NAMALWA (cell line): ENCODE results near the gene SEC31A.
"Not testable (repeated sequence)": the region's sequence is repeated elsewhere in the genome, so short reads cannot be mapped to it uniquely, and the experiment has no call there.

Experiments used
- DNase-seq: peaks from one replicate; pipeline ENCODE4 v3.0.0-alpha.2; 2015; ENCODE audit warnings: low spot score

SEC31A gene

DNA sequence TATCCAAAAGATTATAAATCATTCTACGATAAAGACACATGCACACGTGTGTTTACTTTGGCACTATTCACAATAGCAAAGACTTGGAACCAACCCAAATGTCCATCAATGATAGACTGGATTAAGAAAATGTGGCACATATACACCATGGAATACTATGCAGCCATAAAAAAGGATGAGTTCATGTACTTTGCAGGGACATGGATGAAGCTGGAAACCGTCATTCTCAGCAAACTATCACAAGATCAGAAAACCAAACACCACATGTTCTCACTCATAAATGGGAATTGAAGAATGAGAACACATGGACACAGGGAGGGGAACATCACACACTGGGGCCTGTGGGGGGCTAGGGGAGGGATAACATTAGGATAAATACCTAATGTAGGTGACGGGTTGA, 57.9 kb downstream of the SEC31A start:
- DNase-seq = not testable (repeated sequence)

DNA sequence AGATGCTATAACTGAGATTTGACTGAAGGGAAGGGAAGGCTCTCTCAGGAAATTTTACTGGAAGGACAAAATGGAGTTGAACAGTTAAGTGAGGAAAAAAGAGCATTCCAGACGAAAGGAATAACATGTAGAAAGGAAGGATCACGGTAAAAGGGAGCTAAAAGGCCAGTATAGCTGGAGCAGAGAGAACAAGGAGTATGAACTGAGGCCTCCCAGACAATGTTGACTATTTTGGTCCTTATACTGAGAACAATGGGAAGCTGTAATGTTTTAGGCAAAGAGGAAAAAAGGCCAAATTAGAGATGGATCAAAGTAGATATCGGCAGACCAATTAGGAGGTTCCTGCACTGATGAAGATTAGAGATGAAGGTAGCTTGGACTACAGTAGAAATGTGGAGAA, 65.5 kb downstream of the SEC31A start:
- no peak for DNase-seq

DNA sequence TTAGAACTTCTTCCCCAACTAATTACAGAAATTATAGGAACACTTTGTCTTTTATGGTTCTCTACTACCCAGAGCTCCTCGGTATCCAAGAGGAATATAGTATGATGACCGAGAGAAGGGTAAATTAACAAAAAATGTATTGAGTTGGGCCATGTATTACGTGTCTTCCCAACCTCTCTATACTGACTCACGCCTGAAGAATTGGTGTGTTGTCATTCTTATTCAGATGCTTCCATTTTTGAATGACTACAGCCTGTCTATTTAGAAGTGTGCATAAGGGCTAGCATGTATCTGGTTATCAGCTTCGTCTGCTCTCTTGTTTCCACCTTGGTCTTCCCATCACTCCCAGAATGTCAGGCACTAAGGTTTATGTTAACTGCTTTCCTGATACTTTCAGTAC, 67.9 kb downstream of the SEC31A start:
- DNase-seq = no peak

GRCh38 chr4:82820689-82821088, 70.3 kb downstream of the SEC31A start:
- no peak for DNase-seq

DNA sequence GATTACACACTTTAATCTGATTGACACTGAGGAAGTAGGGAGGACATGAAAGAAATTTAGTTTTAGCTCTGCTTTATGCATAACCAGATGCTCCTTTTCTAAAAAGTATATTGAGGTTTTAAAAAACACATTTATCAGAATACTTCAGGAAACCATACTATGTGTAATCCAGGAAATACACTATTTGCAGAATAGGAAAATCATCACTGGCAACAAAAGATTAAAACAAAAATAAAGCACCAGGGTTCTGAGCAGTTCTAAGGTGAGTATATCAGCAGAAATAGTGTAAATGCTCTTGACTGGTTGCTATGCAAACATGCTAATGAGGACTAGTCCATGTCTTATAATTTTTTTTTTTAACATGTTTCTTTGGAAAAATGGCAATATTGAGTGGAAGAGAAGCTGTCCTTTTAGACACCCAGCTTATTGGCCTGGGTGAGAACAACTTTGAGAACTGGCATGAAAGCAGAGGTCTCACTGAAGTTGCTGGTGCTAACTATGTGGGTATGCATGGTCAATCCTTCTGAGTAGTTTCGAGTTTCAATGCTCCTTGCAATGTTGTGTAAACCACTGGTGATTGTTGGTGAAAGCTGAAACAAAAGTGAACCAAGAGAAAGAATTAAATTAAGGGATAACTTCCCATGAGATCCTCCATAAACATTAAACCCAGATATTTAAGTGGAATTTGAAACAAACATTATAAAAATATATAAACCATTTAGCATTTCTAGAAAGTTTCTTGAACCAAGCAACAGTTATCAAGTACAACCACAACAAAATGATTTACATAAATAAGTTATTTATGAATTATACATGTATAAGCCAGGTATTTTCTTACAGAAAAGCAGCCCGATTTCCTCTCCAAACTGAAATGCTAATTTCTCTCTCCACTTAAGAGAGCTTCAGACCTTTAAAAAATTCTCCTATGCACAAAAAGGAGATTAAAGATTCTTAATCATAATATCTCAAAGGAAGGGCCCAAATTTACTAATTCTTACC, 72.0 kb downstream of the SEC31A start:
- DNase-seq = no peak

GRCh38 chr4:82816874-82817273, 74.1 kb downstream of the SEC31A start:
- not testable (repeated sequence) for DNase-seq

DNA sequence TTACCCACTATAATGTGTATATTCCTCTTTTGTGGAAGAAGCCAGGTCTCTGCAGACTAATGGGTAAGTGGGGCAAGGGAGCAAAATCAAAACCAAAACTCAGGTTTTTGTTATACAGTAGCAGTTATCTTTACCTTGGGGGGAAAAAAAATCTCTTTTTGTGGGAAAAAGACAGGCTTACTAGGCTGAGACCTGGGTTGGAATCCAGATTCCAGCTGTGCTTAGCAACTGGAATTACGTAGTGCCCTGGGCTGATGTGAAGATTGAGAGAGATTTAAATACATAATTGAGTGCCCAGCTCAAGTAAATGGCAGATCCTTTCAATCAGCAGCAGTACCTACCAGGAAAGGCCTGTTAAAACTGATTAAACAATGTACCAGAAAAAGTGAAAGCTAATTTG, 76.9 kb downstream of the SEC31A start:
- no peak for DNase-seq

DNA sequence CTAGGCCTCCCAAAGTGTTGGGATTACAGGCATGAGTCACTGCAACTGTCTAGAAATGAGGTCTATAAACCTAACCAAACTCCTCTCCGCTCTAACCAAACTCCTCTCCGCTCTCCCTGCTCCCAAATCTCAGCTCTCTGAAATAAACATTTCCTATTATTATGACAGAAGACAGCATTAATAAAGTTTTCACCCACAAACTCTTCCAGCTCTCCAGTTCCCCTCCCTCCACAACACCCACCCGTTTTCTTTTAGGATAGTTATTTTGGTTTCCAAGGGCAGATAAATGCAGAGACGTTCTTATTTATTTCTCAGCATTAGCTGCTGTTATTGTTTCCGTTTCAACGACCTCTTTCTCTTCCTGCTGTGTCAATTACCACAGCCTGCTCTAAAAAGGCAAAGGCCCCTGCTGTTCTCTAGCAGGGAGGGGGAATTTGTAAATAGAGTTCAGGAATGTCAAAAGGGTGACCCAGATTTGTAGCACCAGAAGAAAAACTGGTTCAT, 79.1 kb downstream of the SEC31A start:
- DNase-seq = no peak

GRCh38 chr4:82811392-82811791, 79.6 kb downstream of the SEC31A start:
- no peak for DNase-seq

GRCh38 chr4:82810176-82810575, 80.8 kb downstream of the SEC31A start:
- DNase-seq = no peak

DNA sequence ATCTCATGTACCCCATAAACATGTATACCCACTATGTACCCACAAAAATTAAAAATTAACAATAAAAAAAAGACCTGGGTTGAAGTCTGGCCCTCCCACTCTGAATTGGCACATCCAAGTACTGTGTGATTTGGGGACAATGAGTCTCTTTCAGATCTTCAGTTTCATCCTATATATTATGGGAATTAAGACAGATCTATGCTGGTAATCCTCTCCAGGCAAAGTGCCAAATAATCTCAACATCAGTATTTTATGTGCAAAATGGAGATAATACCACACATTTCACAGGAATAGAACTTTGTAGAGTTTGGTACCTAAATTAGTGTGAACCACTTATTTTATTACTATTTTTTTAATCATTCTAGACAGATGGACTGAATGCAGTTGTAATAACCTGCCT, 81.3 kb downstream of the SEC31A start:
- DNase-seq = no peak

DNA sequence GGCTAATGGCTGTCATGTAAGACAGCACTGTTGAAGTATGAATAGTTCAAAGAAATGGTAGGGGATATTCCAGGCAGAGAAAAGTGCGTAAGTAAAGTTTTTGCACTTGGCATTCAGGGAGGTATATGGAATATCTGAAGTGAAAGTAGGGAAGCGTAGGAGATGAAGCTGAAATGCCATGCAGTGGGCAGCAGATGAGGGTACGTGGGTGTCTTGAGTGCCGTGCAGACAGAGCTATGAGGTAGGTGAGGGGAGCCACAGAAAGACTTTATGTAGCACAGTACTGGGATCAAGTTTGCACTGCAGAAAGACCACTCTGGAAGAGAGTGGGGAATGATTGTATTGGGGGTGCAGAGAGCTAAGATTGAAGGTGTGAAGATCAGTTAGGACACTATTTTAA, 87.2 kb downstream of the SEC31A start:
- DNase-seq = no peak

- no peak for DNase-seq
Observed at GRCh38 chr4:82802911-82803310, 88.0 kb downstream of the SEC31A start.

DNA sequence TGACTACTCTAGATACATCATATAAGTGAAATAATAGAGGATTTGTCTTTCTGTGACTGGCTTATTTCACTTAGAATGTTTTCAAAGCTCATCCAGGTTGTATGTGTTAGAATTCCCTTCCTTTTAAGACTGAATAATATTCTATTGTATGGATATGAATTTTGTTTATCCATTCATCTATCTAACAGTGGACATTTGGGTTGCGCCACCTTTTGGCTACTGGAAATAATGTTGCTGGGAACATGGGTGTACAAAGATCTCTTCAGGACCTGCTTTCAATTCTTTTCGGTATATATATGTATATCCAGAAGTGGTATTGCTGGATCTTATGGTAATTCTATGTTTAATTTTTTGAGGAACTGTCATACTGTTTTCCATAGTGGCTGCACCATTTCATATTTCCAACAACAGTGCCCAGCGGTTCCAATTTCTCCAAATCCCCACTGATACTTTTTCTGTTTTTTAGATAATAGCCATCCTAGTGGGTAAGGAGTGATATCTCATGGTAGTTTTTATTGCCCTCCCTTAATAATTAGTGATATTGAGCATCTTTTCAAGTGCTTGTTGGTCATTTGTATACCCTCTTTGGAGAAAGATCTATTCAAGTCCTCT, 88.9 kb downstream of the SEC31A start:
- DNase-seq = peak; percentile 34

GRCh38 chr4:82799006-82799881, 91.7 kb downstream of the SEC31A start:
- peak; percentile 60 for DNase-seq

DNA sequence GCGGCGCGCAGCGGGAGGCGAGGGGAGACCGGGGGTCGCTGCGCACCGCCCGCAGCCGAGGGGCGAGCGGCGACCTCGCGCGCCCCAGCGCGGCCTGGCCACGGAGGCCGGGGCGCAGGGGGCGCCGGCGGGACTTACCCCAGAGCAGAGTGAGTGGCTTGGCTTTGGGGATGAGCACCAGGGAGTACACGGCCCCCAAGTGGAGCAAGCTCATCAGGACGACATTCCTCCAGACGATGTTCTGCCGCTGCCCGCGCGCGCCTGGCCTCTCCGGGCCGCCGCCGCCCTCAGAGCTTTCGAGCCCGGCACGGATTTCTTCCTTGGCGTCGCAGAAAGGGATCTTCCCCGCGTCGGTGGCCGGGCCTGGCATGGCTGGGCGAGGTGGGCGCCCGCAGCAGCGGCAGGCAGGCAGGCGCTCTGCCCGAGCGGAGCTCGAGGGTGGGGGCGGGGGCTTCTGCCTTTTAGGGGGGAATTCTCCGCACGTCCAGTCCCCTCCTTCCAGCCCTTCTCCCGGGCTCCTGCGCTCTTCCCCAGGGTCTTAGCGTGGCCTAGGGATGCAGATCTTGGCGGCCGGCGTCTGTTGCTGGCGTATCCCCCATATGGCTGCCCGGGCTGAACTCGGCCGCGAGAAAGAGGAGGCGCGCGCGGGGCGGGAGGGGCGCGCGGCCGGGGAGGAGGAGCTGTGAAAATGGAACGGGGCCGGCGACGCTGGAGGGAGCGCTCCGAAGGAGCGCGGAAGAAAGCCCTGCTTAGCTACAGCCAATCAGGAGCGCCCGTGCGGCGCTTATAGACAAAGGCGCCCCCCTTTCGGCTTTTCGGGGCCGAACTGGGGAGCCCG, 92.6 kb downstream of the SEC31A start, which contains the start of gene SCD5:
Gene SCD5 (minus strand): TSS at position 629 of the 838 bp plus-strand sequence. CDS start 259 bp downstream, at position 370.
- peak; percentile 80 for DNase-seq

GRCh38 chr4:82797405-82798111, 93.4 kb downstream of the SEC31A start:
- no peak for DNase-seq

GRCh38 chr4:82797040-82797404, 93.9 kb downstream of the SEC31A start:
- DNase-seq = peak; percentile 26

GRCh38 chr4:82792912-82793649, 97.9 kb downstream of the SEC31A start:
- no peak for DNase-seq

DNA sequence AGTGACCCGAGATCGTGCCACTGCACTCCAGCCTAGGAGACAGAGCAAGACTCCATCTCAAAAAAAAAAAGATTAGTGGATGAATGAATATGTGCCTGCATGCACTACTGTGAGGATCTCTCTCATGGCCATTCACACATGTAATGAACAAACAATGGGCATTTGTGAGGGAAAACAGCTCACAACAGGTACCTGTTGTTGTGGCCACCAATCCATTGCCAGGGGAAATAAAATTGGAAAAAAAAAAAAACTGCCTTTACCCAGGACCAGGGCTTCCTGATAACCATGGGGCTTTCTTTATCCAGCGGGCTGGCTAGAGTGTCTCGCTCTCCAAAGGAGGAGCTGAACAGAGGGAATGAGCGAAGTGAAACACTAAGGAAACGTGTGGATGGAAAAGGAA, 99.8 kb downstream of the SEC31A start:
- DNase-seq = no peak
